Psoas muscle (tissue), 8 donors: ENCODE measurements around the gene GRID1. TPM values are rescaled to one million over a fixed set of nuclear protein-coding genes. Genes with fewer than 3 reads are reported as not detected.

Source experiments
- ATAC-seq, 4 donors: fragments of 200-7000 bp; cut with Tn5 transposase; one replicate each; pipeline ENCODE4 v1.9.1; 2020; ENCODE audit warnings: moderate library complexity in 3 of 4, mild to moderate bottlenecking in 2 of 4
- DNase-seq, 2 donors: peaks; one replicate each; pipeline ENCODE4 v3.0.0-alpha.2; 2020
- H3K27ac ChIP-seq: fragments of 200-600 bp; one replicate; pipeline ENCODE4 v1.8.0; 2022
- H3K27me3 ChIP-seq, 3 donors: fragments of 200-600 bp in 1 of 3; one replicate each; pipeline versions ENCODE4 v1.6.1 to v1.8.0; 2013 to 2022; ENCODE audit warnings: low read length in 2 of 3, mild to moderate bottlenecking in 2 of 3, moderate library complexity in 1 of 3; ENCODE audit not compliant: insufficient read depth in 3 of 3
- H3K36me3 ChIP-seq, 2 donors: fragments of 200-600 bp in 1 of 2; one replicate each; pipeline versions ENCODE4 v1.6.1 to v1.8.0; 2013 to 2022; ENCODE audit warnings: low read depth in 1 of 2, mild to moderate bottlenecking in 1 of 2, moderate library complexity in 1 of 2; ENCODE audit not compliant: insufficient read depth in 1 of 2
- H3K4me1 ChIP-seq: fragments of 200-600 bp; one replicate; pipeline ENCODE4 v1.8.0; 2022
- H3K4me3 ChIP-seq: fragments of 200-600 bp; one replicate; pipeline ENCODE4 v1.8.0; 2022; ENCODE audit warnings: mild to moderate bottlenecking
- H3K9me3 ChIP-seq: fragments of 200-600 bp; one replicate; pipeline ENCODE4 v1.8.0; 2022
- CTCF ChIP-seq: fragments of 200-600 bp; IDR thresholded peaks from one replicate; pipeline ENCODE4 v1.8.0; 2022; ENCODE audit warnings: antibody characterized with exemption
- WGBS, 3 donors: extraction: QIAGEN DNeasy Blood & Tissue Kit; methylation state at CpG; one replicate each; pipeline versions ENCODE4 v1.1.6 to v1.1.7; 2013; 5-methylcytosine and 5-hydroxymethylcytosine counted together
- intact Hi-C, 2 donors: fragments of 100-400 bp; cut with DNase I; formaldehyde crosslinking; loops; one replicate each; pipeline versions ENCODE4 v1.11.0 to v1.14.2; 2022
- polyA plus RNA-seq, 3 donors: library from polyadenylated mRNA; stranded (reverse); fragments of 200-250 nt; gene quantifications; one replicate each; pipeline ENCODE4 v1.2.3, GENCODE V29; 2013
- total RNA-seq, 4 donors: library from RNA; stranded (reverse); fragmentation: NEBNext Ultra II Directional in 2 of 4; extraction: Animal tissue kit (Norgen Biotek cat#: 25700) in 2 of 4; gene quantifications; one replicate each; pipeline versions ENCODE4 v1.2.1 to v1.2.4, GENCODE V29; 2021 to 2023
- donor health status: healthy with polysubstance abuse.
- donor health status: DM: no; HTN: no; CAD: no; lungs with moderate emphysema.
- donor health status: Bipolar disorder and iron deficiency.
- donor health status: healthy.
- donor health status: DM: yes; HTN: yes; CAD: no.
- donor health status: DM: no; HTN: no; CAD: no.
- donor health status: DM: no; HTN: no; CAD: no.
- donor health status: DM: yes; HTN: yes; CAD: no.

GRID1 gene
- total and polyA plus RNA-seq, 7 donors, result 0.17 to 0.56 (median 0.24) TPM

GRCh38 chr10:85557077-85557476 lies 809.5 kb downstream of the GRID1 start:
- DNase-seq (no peak), ATAC-seq (peak; percentile 21 to 87 (median 48))
- H3K27me3 ChIP-seq, result peaks cover 0 to 3% (median 0%) of the 10 kb centered on the region in 3 donors
- no peak overlapping the region for H3K4me3 ChIP-seq
- H3K9me3 ChIP-seq, result no peaks in the 10 kb centered on the region
- no peak overlapping the region for H3K27ac ChIP-seq
- 56 to 75% (median 61%) methylated on average over 2 of the region's 2 CpGs for WGBS, 3 donors
- H3K4me1 ChIP-seq, result no peaks in the 10 kb centered on the region
- intact Hi-C loops, result no loop called here
- TF ChIP-seq CTCF, result no peak
- H3K36me3 ChIP-seq, result no peaks in the 10 kb centered on the region

Other genes starting within 250 kb of the GRID1 start
- gene WAPL, start 155.0 kb upstream of the GRID1 start, total RNA-seq, result 10 to 100 TPM; 31.5 to 42.4 (median 39.7) TPM
- gene WAPL, start 155.0 kb upstream of the GRID1 start, polyA plus RNA-seq, result 10 to 100 TPM; 20.0 to 63.7 (median 22.4) TPM